Activated CD4-positive, alpha-beta T cell treated with anti-CD3 and anti-CD28 coated beads, Interleukin-2, amount 10 ng/mL, durations not matched to agents 7 days and 5 days (primary cell): ENCODE results near the gene CARMIL3. TPM values are rescaled to one million over a fixed set of nuclear protein-coding genes. Genes with fewer than 3 reads are reported as not detected.
"Not testable (repeated sequence)": the region's sequence is repeated elsewhere in the genome, so short reads cannot be mapped to it uniquely, and the experiment has no call there.

Experiments
- CTCF ChIA-PET: fragments of 350-600 bp; sonication (Branson Sonifier 250); formaldehyde crosslinking; loops from one replicate; lab custom pipeline; 2021; ENCODE audit warnings: antibody characterized with exemption; lab: Charles Lee
- POLR2A ChIA-PET: fragments of 350-600 bp; sonication (Branson Sonifier 250); formaldehyde crosslinking; loops from one replicate; lab custom pipeline; 2021; ENCODE audit warnings: antibody characterized with exemption; lab: Charles Lee
- DNase-seq: peaks from one replicate; pipeline ENCODE4 v3.0.0-alpha.2; 2020
- H3K27ac Mint-ChIP-seq: one replicate; pipeline ENCODE4 v1.8.0; 2021; ENCODE audit warnings: mild to moderate bottlenecking, moderate library complexity, mixed read lengths
- H3K27me3 Mint-ChIP-seq: one replicate; pipeline ENCODE4 v1.8.0; 2021; ENCODE audit warnings: mixed read lengths
- H3K36me3 Mint-ChIP-seq: one replicate; pipeline ENCODE4 v1.8.0; 2021; ENCODE audit warnings: low read depth, mixed read lengths
- H3K4me1 Mint-ChIP-seq: one replicate; pipeline ENCODE4 v1.8.0; 2021; ENCODE audit warnings: mixed read lengths
- H3K4me3 Mint-ChIP-seq: one replicate; pipeline ENCODE4 v1.8.0; 2021; ENCODE audit warnings: mild to moderate bottlenecking, moderate library complexity, mixed read lengths
- H3K9me3 Mint-ChIP-seq: one replicate; pipeline ENCODE4 v1.8.0; 2021; ENCODE audit warnings: mixed read lengths
- total RNA-seq, 2 experiments: library from RNA; stranded (reverse); gene quantifications; one replicate each; pipeline ENCODE4 v1.2.3, GENCODE V29; 2021

The CARMIL3 gene
- total RNA-seq, 2 experiments from 2014 or later, result 0.83 to 1.1 TPM

- H3K27ac Mint-ChIP-seq, H3K36me3 Mint-ChIP-seq, DNase-seq, H3K4me3 Mint-ChIP-seq, CTCF ChIA-PET, H3K4me1 Mint-ChIP-seq, POLR2A ChIA-PET: not testable (repeated sequence)
- H3K27me3 Mint-ChIP-seq, result peaks cover 27% of the 10 kb centered on the region
- H3K9me3 Mint-ChIP-seq, result peaks cover 12% of the 10 kb centered on the region
Observed at GRCh38 chr14:24024939-24025418, 26.8 kb upstream of the CARMIL3 start.

- CTCF ChIA-PET, H3K4me1 Mint-ChIP-seq, DNase-seq, H3K27ac Mint-ChIP-seq, H3K4me3 Mint-ChIP-seq, POLR2A ChIA-PET: not testable (repeated sequence)
- H3K27me3 Mint-ChIP-seq, result peaks cover 27% of the 10 kb centered on the region
- peaks cover 37% of the 10 kb centered on the region for H3K9me3 Mint-ChIP-seq
- H3K36me3 Mint-ChIP-seq, result peaks cover 10% of the 10 kb centered on the region
Observed at GRCh38 chr14:24029687-24030086, 22.1 kb upstream of the CARMIL3 start.

- H3K9me3 Mint-ChIP-seq, result peaks cover 34% of the 10 kb centered on the region
- peaks cover 20% of the 10 kb centered on the region for H3K27me3 Mint-ChIP-seq
- DNase-seq, H3K4me3 Mint-ChIP-seq, H3K27ac Mint-ChIP-seq, H3K4me1 Mint-ChIP-seq, CTCF ChIA-PET, POLR2A ChIA-PET: not testable (repeated sequence)
- peaks cover 10% of the 10 kb centered on the region for H3K36me3 Mint-ChIP-seq
Observed at GRCh38 chr14:24031331-24031730, 20.5 kb upstream of the CARMIL3 start.

GRCh38 chr14:24032727-24033418 lies 18.9 kb upstream of the CARMIL3 start:
- Mint-ChIP-seq H3K27me3 (peaks cover 7% of the 10 kb centered on the region), H3K36me3 (peaks cover 10% of the 10 kb centered on the region), H3K9me3 (peaks cover 30% of the 10 kb centered on the region), H3K27ac (no peak overlapping the region), H3K4me3 (no peak overlapping the region), H3K4me1 (peaks cover 18% of the 10 kb centered on the region)
- ChIA-PET POLR2A (no interaction called here), CTCF (interaction anchor here (1.2 to 1.9 kb wide), 2 partner anchors 19 to 76 kb away, joined by 4 read pairs; partner anchors contain the start of gene CARMIL3)
- DNase-seq, result no peak

GRCh38 chr14:24035769-24036168 lies 16.0 kb upstream of the CARMIL3 start:
- POLR2A ChIA-PET, result interaction anchor here (0.6 kb wide), 1 partner anchor 47 kb away, joined by 3 read pairs; no protein-coding TSS in a partner anchor
- H3K27me3 Mint-ChIP-seq, DNase-seq: not testable (repeated sequence)
- peaks cover 25% of the 10 kb centered on the region for H3K9me3 Mint-ChIP-seq
- peaks cover 10% of the 10 kb centered on the region for H3K36me3 Mint-ChIP-seq
- CTCF ChIA-PET, result interaction anchor here (1.0 kb wide), 2 partner anchors 55 to 73 kb away, joined by 3 read pairs; no protein-coding TSS in a partner anchor
- peak overlapping the region; percentile 87 for H3K4me3 Mint-ChIP-seq
- H3K27ac Mint-ChIP-seq, result peak overlapping the region; percentile 88
- H3K4me1 Mint-ChIP-seq, result peaks cover 21% of the 10 kb centered on the region

- ChIA-PET CTCF (interaction anchor here (1.0 kb wide), 2 partner anchors 54 to 72 kb away, joined by 3 read pairs; no protein-coding TSS in a partner anchor), POLR2A (interaction anchor here (0.6 kb wide), 1 partner anchor 46 kb away, joined by 3 read pairs; no protein-coding TSS in a partner anchor)
- DNase-seq, result peak; percentile 77
- peaks cover 21% of the 10 kb centered on the region for H3K9me3 Mint-ChIP-seq
- H3K27me3 Mint-ChIP-seq, result no peaks in the 10 kb centered on the region
- H3K27ac Mint-ChIP-seq, result peak overlapping the region; percentile 88
- H3K36me3 Mint-ChIP-seq, result peaks cover 10% of the 10 kb centered on the region
- H3K4me1 Mint-ChIP-seq, result peaks cover 21% of the 10 kb centered on the region
- peak overlapping the region; percentile 87 for H3K4me3 Mint-ChIP-seq
Observed at GRCh38 chr14:24036169-24036962, 15.4 kb upstream of the CARMIL3 start.

GRCh38 chr14:24036963-24037657 lies 14.7 kb upstream of the CARMIL3 start:
- POLR2A ChIA-PET, result not testable (repeated sequence)
- CTCF ChIA-PET, result interaction anchor here (1.0 kb wide), 1 partner anchor 53 kb away, joined by 3 read pairs; no protein-coding TSS in a partner anchor

GRCh38 chr14:24037658-24038037 lies 14.2 kb upstream of the CARMIL3 start:
- H3K27me3 Mint-ChIP-seq, result no peaks in the 10 kb centered on the region
- no peak overlapping the region for H3K27ac Mint-ChIP-seq
- ChIA-PET CTCF (no interaction called here), POLR2A (no interaction called here)
- H3K36me3 Mint-ChIP-seq, result peaks cover 8% of the 10 kb centered on the region
- peaks cover 11% of the 10 kb centered on the region for H3K9me3 Mint-ChIP-seq
- no peak overlapping the region for H3K4me3 Mint-ChIP-seq
- DNase-seq, result no peak
- peaks cover 21% of the 10 kb centered on the region for H3K4me1 Mint-ChIP-seq

More at GRCh38 chr14:24036963-24037657, 14.7 kb upstream of the CARMIL3 start:
- not testable (repeated sequence) for H3K27me3 Mint-ChIP-seq, DNase-seq
- Mint-ChIP-seq H3K36me3 (peaks cover 10% of the 10 kb centered on the region), H3K4me3 (peak overlapping the region; percentile 87), H3K27ac (peak overlapping the region; percentile 88), H3K9me3 (peaks cover 16% of the 10 kb centered on the region), H3K4me1 (peaks cover 21% of the 10 kb centered on the region)

GRCh38 chr14:24038686-24039085 lies 13.1 kb upstream of the CARMIL3 start:
- ChIA-PET POLR2A (no interaction called here), CTCF (no interaction called here)
- no peak overlapping the region for H3K4me3 Mint-ChIP-seq
- peaks cover 21% of the 10 kb centered on the region for H3K4me1 Mint-ChIP-seq
- peaks cover 6% of the 10 kb centered on the region for H3K36me3 Mint-ChIP-seq
- no peak for DNase-seq
- H3K27ac Mint-ChIP-seq, result no peak overlapping the region
- H3K9me3 Mint-ChIP-seq, result peaks cover 5% of the 10 kb centered on the region
- peaks cover 2% of the 10 kb centered on the region for H3K27me3 Mint-ChIP-seq

GRCh38 chr14:24040692-24041091 lies 11.1 kb upstream of the CARMIL3 start:
- H3K4me3 Mint-ChIP-seq, result no peak overlapping the region
- H3K9me3 Mint-ChIP-seq, result no peaks in the 10 kb centered on the region
- POLR2A ChIA-PET, result no interaction called here
- no peak for DNase-seq
- H3K4me1 Mint-ChIP-seq, result peaks cover 17% of the 10 kb centered on the region
- no peaks in the 10 kb centered on the region for H3K36me3 Mint-ChIP-seq
- peaks cover 6% of the 10 kb centered on the region for H3K27me3 Mint-ChIP-seq
- no peak overlapping the region for H3K27ac Mint-ChIP-seq
- CTCF ChIA-PET, result interaction anchor here (1.6 kb wide), 1 partner anchor 391 kb away, joined by 3 read pairs; no protein-coding TSS in a partner anchor

GRCh38 chr14:24042746-24043145 lies 9.1 kb upstream of the CARMIL3 start:
- Mint-ChIP-seq H3K4me3 (no peak overlapping the region), H3K36me3 (no peaks in the 10 kb centered on the region), H3K4me1 (peaks cover 4% of the 10 kb centered on the region), H3K27me3 (peaks cover 10% of the 10 kb centered on the region), H3K9me3 (no peaks in the 10 kb centered on the region), H3K27ac (no peak overlapping the region)
- no peak for DNase-seq
- CTCF ChIA-PET, result interaction anchor here (1.4 to 2.4 kb wide), 2 partner anchors 11 to 47 kb away, joined by 4 to 6 read pairs; no protein-coding TSS in a partner anchor
- POLR2A ChIA-PET, result no interaction called here

GRCh38 chr14:24049002-24049401 lies 2.8 kb upstream of the CARMIL3 start:
- POLR2A ChIA-PET, H3K27ac Mint-ChIP-seq, H3K36me3 Mint-ChIP-seq, DNase-seq, H3K4me3 Mint-ChIP-seq, H3K9me3 Mint-ChIP-seq, CTCF ChIA-PET: not testable (repeated sequence)
- peaks cover 21% of the 10 kb centered on the region for H3K4me1 Mint-ChIP-seq
- peaks cover 42% of the 10 kb centered on the region for H3K27me3 Mint-ChIP-seq
